H1 (cell line): Measurements from ENCODE around the gene BRIP1. TPM values are rescaled to one million over a fixed set of nuclear protein-coding genes. Genes with fewer than 3 reads are reported as not detected.

Experiments used
- CTCF ChIA-PET: fragments of 300-600 bp; sonication (Branson Sonifier 250); formaldehyde crosslinking; loops from one replicate; lab custom pipeline; 2021; ENCODE audit not compliant: partially characterized antibody; lab: Charles Lee
- POLR2A ChIA-PET: fragments of 300-600 bp; sonication (Branson Sonifier 250); formaldehyde crosslinking; loops from one replicate; lab custom pipeline; 2021; ENCODE audit warnings: inconsistent platforms; ENCODE audit not compliant: partially characterized antibody; lab: Charles Lee
- DNase-seq, 2 experiments: peaks; one replicate each; pipeline versions ENCODE4 v3.0.0 to v3.0.0-alpha.2; 2010 to 2022; ENCODE audit warnings: low spot score in 2 of 2, low read depth in 1 of 2, mixed read lengths in 1 of 2
- FAIRE-seq: peaks from 2 replicates; lab custom pipeline; 2011; peaks lifted over from hg19 to GRCh38; lab: Jason Lieb, UNC
- H2AFZ ChIP-seq: 2 replicates; pipeline ENCODE4 v1.8.1; 2012; ENCODE audit warnings: low read length, inconsistent platforms
- H2AK5ac ChIP-seq: 2 replicates; pipeline ENCODE4 v1.6.1; 2013; ENCODE audit warnings: low read depth, low read length
- H2BK120ac ChIP-seq: replicated peaks from 2 replicates; pipeline ENCODE3; 2013; ENCODE audit warnings: low read depth, low read length, inconsistent platforms
- H2BK12ac ChIP-seq: 2 replicates; pipeline ENCODE4 v1.6.1; 2013; ENCODE audit warnings: low read depth, low read length
- H2BK15ac ChIP-seq: 2 replicates; pipeline ENCODE4 v1.6.1; 2013; ENCODE audit warnings: low read length
- H2BK20ac ChIP-seq: 2 replicates; pipeline ENCODE4 v1.6.1; 2013; ENCODE audit warnings: low read length
- H2BK5ac ChIP-seq: 2 replicates; pipeline ENCODE4 v1.6.1; 2013; ENCODE audit warnings: low read depth, low read length
- H3K14ac ChIP-seq: 2 replicates; pipeline ENCODE4 v1.6.1; 2013; ENCODE audit warnings: inconsistent platforms; ENCODE audit not compliant: insufficient read length
- H3K18ac ChIP-seq: 2 replicates; pipeline ENCODE4 v1.6.1; 2013; ENCODE audit warnings: low read length; ENCODE audit errors: extremely low read depth
- H3K23ac ChIP-seq: 2 replicates; pipeline ENCODE4 v1.6.1; 2013; ENCODE audit warnings: inconsistent platforms; ENCODE audit not compliant: insufficient read length
- H3K23me2 ChIP-seq: 2 replicates; pipeline ENCODE4 v1.6.1; 2013; ENCODE audit warnings: low read depth, low read length
- H3K27ac ChIP-seq: 2 replicates; pipeline ENCODE4 v1.6.1; 2011; ENCODE audit warnings: low read depth, low read length, inconsistent platforms
- H3K27me3 ChIP-seq, 4 experiments: replicated peaks in 1 of 4; 1 replicate in 1 of 4; 2 replicates in 3 of 4; pipeline versions ENCODE4 v1.6.1 to v1.8.1; 2011 to 2013; ENCODE audit warnings: low read length in 3 of 4, mild to moderate bottlenecking in 3 of 4, inconsistent platforms in 2 of 4, mixed read lengths in 2 of 4, moderate library complexity in 1 of 4; ENCODE audit not compliant: control insufficient read depth in 3 of 4, insufficient read depth in 3 of 4; ENCODE audit errors: extremely low read depth in 1 of 4
- H3K36me3 ChIP-seq, 4 experiments: 2 replicates each; pipeline versions ENCODE4 v1.6.1 to v1.8.1; 2011 to 2013; ENCODE audit warnings: mild to moderate bottlenecking in 4 of 4, low read length in 3 of 4, moderate library complexity in 2 of 4, control low read depth in 1 of 4, inconsistent platforms in 1 of 4; ENCODE audit not compliant: insufficient read depth in 4 of 4, control insufficient read depth in 2 of 4
- H3K4ac ChIP-seq: replicated peaks from 2 replicates; pipeline ENCODE3; 2013; ENCODE audit warnings: low read length, low read depth, mixed read lengths, inconsistent platforms; ENCODE audit not compliant: insufficient read length
- H3K4me1 ChIP-seq, 4 experiments: replicated peaks in 1 of 4; 1 replicate in 1 of 4; 2 replicates in 3 of 4; pipeline versions ENCODE4 v1.6.1 to v1.8.1; 2011 to 2013; ENCODE audit warnings: low read length in 3 of 4, inconsistent platforms in 2 of 4, mixed read lengths in 1 of 4; ENCODE audit not compliant: insufficient read depth in 4 of 4, control insufficient read depth in 3 of 4
- H3K4me2 ChIP-seq, 2 experiments: 2 replicates each; pipeline versions ENCODE4 v1.6.1 to v1.8.1; 2011 to 2013; ENCODE audit warnings: low read depth in 2 of 2, low read length in 2 of 2, control low read depth in 1 of 2, inconsistent platforms in 1 of 2, mild to moderate bottlenecking in 1 of 2; ENCODE audit not compliant: insufficient read depth in 1 of 2
- H3K4me3 ChIP-seq, 4 experiments: fragments of 200-600, 300-600 bp in 1 of 4; sonication (generic), shearing (Covaris generic), sonication (Bioruptor Twin) in 1 of 4; 2 replicates each; pipeline versions ENCODE4 v1.5.1 to v1.8.1; 2011 to 2016; ENCODE audit warnings: low read length in 4 of 4, low read depth in 3 of 4, control low read depth in 2 of 4, inconsistent platforms in 2 of 4, mild to moderate bottlenecking in 2 of 4, mixed read lengths in 1 of 4, moderate library complexity in 1 of 4; ENCODE audit not compliant: insufficient read depth in 2 of 4; ENCODE audit errors: extremely low read depth in 1 of 4
- H3K56ac ChIP-seq: replicated peaks from 2 replicates; pipeline ENCODE3; 2013; ENCODE audit warnings: low read depth, mild to moderate bottlenecking, mixed read lengths, low read length, inconsistent platforms; ENCODE audit not compliant: insufficient read length
- H3K79me1 ChIP-seq: 2 replicates; pipeline ENCODE4 v1.6.1; 2013; ENCODE audit warnings: low read depth, low read length, control low read depth
- H3K79me2 ChIP-seq, 2 experiments: 2 replicates each; pipeline versions ENCODE4 v1.6.1 to v1.8.1; 2012 to 2013; ENCODE audit warnings: low read length in 2 of 2, mild to moderate bottlenecking in 2 of 2, inconsistent platforms in 1 of 2; ENCODE audit not compliant: insufficient read depth in 2 of 2, control insufficient read depth in 1 of 2
- H3K9ac ChIP-seq, 4 experiments: replicated peaks in 1 of 4; 1 replicate in 1 of 4; 2 replicates in 3 of 4; pipeline versions ENCODE4 v1.6.1 to v1.8.1; 2011 to 2013; ENCODE audit warnings: low read depth in 3 of 4, low read length in 3 of 4, control low read depth in 2 of 4, mild to moderate bottlenecking in 2 of 4, moderate library complexity in 2 of 4, inconsistent platforms in 1 of 4; ENCODE audit errors: extremely low read depth in 1 of 4
- H3K9me3 ChIP-seq, 2 experiments: 2 replicates each; pipeline versions ENCODE4 v1.6.1 to v1.8.1; 2012 to 2013; ENCODE audit warnings: mild to moderate bottlenecking in 2 of 2, moderate library complexity in 2 of 2, control low read depth in 1 of 2, inconsistent platforms in 1 of 2, low read depth in 1 of 2, low read length in 1 of 2, mixed read lengths in 1 of 2; ENCODE audit not compliant: insufficient read depth in 2 of 2
- H4K20me1 ChIP-seq, 2 experiments: replicated peaks in 1 of 2; 2 replicates each; pipeline versions ENCODE3 to v1.8.1; 2011 to 2013; ENCODE audit warnings: inconsistent platforms in 2 of 2, low read length in 2 of 2, mild to moderate bottlenecking in 1 of 2; ENCODE audit not compliant: insufficient read depth in 2 of 2, control insufficient read depth in 1 of 2
- H4K5ac ChIP-seq: 2 replicates; pipeline ENCODE4 v1.6.1; 2013; ENCODE audit warnings: low read length, low read depth, mixed read lengths, inconsistent platforms; ENCODE audit not compliant: insufficient read length
- H4K8ac ChIP-seq: 2 replicates; pipeline ENCODE4 v1.8.0; 2013; ENCODE audit warnings: mild to moderate bottlenecking, moderate library complexity, low read length, inconsistent platforms; ENCODE audit not compliant: insufficient read depth; ENCODE audit errors: extremely low read depth
- H4K91ac ChIP-seq: replicated peaks from 2 replicates; pipeline ENCODE3; 2013; ENCODE audit warnings: low read length, mixed read lengths, inconsistent platforms; ENCODE audit not compliant: insufficient read length
- CHD1 ChIP-seq: IDR thresholded peaks from 2 replicates; pipeline ENCODE4 v1.6.1; 2012; ENCODE audit warnings: low read depth, low read length, improper control_type of control experiment
- KDM4A ChIP-seq: IDR thresholded peaks from one replicate; pipeline ENCODE4 v1.7.1; 2012; ENCODE audit warnings: low read depth, mild to moderate bottlenecking, moderate library complexity, low read length, inconsistent platforms; ENCODE audit not compliant: severe bottlenecking
- WGBS, 2 experiments: shearing (Covaris generic) in 1 of 2; methylation state at CpG; one replicate each; pipeline versions ENCODE4 v1.1.6 to v1.1.7; 2013 to 2015; ENCODE audit warnings: low lambda C conversion rate in 2 of 2, mixed read lengths in 2 of 2, inconsistent platforms in 1 of 2, low coverage in 1 of 2, missing lambda C conversion rate in 1 of 2; ENCODE audit not compliant: insufficient replicate concordance in 2 of 2, insufficient coverage in 1 of 2, insufficient read length in 1 of 2; ENCODE audit errors: extremely low coverage in 1 of 2, missing lambda C conversion rate in 1 of 2; 5-methylcytosine and 5-hydroxymethylcytosine counted together
- polyA plus RNA-seq, 7 experiments: library from polyadenylated mRNA; depleted of rRNA in 3 of 7; stranded (reverse) in 5 of 7; unstranded in 2 of 7; fragments of >200 nt in 5 of 7; fragments of 200-250 nt in 2 of 7; gene quantifications; 1 replicate in 5 of 7; 2 replicates in 1 of 7; 4 replicates in 1 of 7; pipeline versions ENCODE4 v1.2.1 to v1.2.3, GENCODE V29; 2011 to 2013; ENCODE audit warnings: missing spikeins in 2 of 7, mixed read lengths in 2 of 7
- total RNA-seq: library from RNA; stranded (reverse); fragmentation: NEBNext Ultra II Directional; extraction: Animal tissue kit (Norgen Biotek cat#: 25700); gene quantifications from 2 replicates; pipeline ENCODE4 v1.2.1, GENCODE V29; 2021

Gene BRIP1
- total and polyA plus RNA-seq, 2 of the 8 experiments (the other 6 are each of a cell fraction or from before 2014, with no cell fraction given), result 5.8 to 19.2 TPM

- Histone ChIP-seq H4K91ac (no peak overlapping the region), H3K4ac (no peak overlapping the region), H3K79me1 (no peaks in the 10 kb centered on the region), H3K4me1 (no peaks in the 10 kb centered on the region), H2BK12ac (no peak overlapping the region), H3K56ac (no peak overlapping the region), H4K5ac (no peak overlapping the region), H4K8ac (no peak overlapping the region), H3K18ac (no peak overlapping the region), H3K4me3 (no peak overlapping the region), H3K14ac (no peak overlapping the region), H3K4me2 (no peak overlapping the region), H3K9ac (no peak overlapping the region), H3K79me2 (no peaks in the 10 kb centered on the region), H3K23ac (no peak overlapping the region), H2BK120ac (no peak overlapping the region), H3K27me3 (no peaks in the 10 kb centered on the region), H3K36me3 (peaks cover 0 to 21% (median 6%) of the 10 kb centered on the region in 4 experiments; a peak in 3 of 8 replicates), H3K27ac (no peak overlapping the region), H2BK5ac (no peak overlapping the region), H2AK5ac (no peak overlapping the region), H3K9me3 (no peaks in the 10 kb centered on the region; a peak in 1 of 4 replicates), H2BK20ac (no peak overlapping the region), H2BK15ac (no peak overlapping the region), H4K20me1 (no peaks in the 10 kb centered on the region), H3K23me2 (no peaks in the 10 kb centered on the region), H2AFZ (no peak overlapping the region)
- no peak for TF ChIP-seq CHD1
- no peak for TF ChIP-seq KDM4A
- ChIA-PET POLR2A (no interaction called here), CTCF (interaction anchor here (1.0 kb wide), 1 partner anchor 15 kb away, joined by 3 read pairs; no protein-coding TSS in a partner anchor)
- no peak for FAIRE-seq
- no peak for DNase-seq
- WGBS, 2 experiments, result 81% methylated on average over 1 of the region's 1 CpG; no CpG with 5 or more reads in 1 of the 2 experiments
These were observed 148.0 kb downstream of the BRIP1 start for GRCh38 chr17:61715348-61715747.
